Effector memory CD4-positive, alpha-beta T cell (primary cell): ENCODE results near the gene RYK.
"Not testable (repeated sequence)": the region's sequence is repeated elsewhere in the genome, so short reads cannot be mapped to it uniquely, and the experiment has no call there.

Experiments used
- DNase-seq, 3 donors: peaks; one replicate each; pipeline ENCODE4 v3.0.0-alpha.2; 2020
- H3K27ac ChIP-seq: 2 replicates; pipeline ENCODE4 v1.7.0; 2013; ENCODE audit warnings: mild to moderate bottlenecking, low read length, moderate library complexity; ENCODE audit not compliant: insufficient read depth, poor library complexity, severe bottlenecking
- H3K27me3 ChIP-seq: replicated peaks from 2 replicates; pipeline ENCODE4 v1.7.0; 2013; ENCODE audit warnings: mild to moderate bottlenecking, low read length; ENCODE audit not compliant: insufficient read depth, control insufficient read depth, poor library complexity, severe bottlenecking
- H3K36me3 ChIP-seq: 2 replicates; pipeline ENCODE4 v1.7.0; 2013; ENCODE audit warnings: mild to moderate bottlenecking, low read length, moderate library complexity; ENCODE audit not compliant: control insufficient read depth, insufficient read depth
- H3K4me1 ChIP-seq: 2 replicates; pipeline ENCODE4 v1.7.0; 2013; ENCODE audit warnings: low read length, mild to moderate bottlenecking; ENCODE audit not compliant: control insufficient read depth, insufficient read depth, poor library complexity, severe bottlenecking
- H3K4me3 ChIP-seq: 2 replicates; pipeline ENCODE4 v1.7.0; 2013; ENCODE audit warnings: low read length, low read depth, mild to moderate bottlenecking; ENCODE audit not compliant: insufficient read depth, poor library complexity, severe bottlenecking
- H3K9me3 ChIP-seq: 2 replicates; pipeline ENCODE4 v1.7.0; 2013; ENCODE audit warnings: mild to moderate bottlenecking, low read length, moderate library complexity; ENCODE audit not compliant: control insufficient read depth

Gene RYK

GRCh38 chr3:134224796-134225156 lies 25.9 kb downstream of the RYK start:
- not testable (repeated sequence) for H3K27ac ChIP-seq, H3K9me3 ChIP-seq, DNase-seq, H3K4me3 ChIP-seq, H3K36me3 ChIP-seq, H3K27me3 ChIP-seq, H3K4me1 ChIP-seq

GRCh38 chr3:134222835-134223234 lies 27.8 kb downstream of the RYK start:
- no peak for DNase-seq
- Histone ChIP-seq H3K4me1 (no peaks in the 10 kb centered on the region), H3K9me3 (no peaks in the 10 kb centered on the region), H3K4me3 (no peak overlapping the region), H3K27ac (no peak overlapping the region), H3K36me3 (no peaks in the 10 kb centered on the region), H3K27me3 (no peaks in the 10 kb centered on the region)

GRCh38 chr3:134216851-134217250 lies 33.8 kb downstream of the RYK start:
- no peaks in the 10 kb centered on the region for H3K36me3 ChIP-seq
- H3K9me3 ChIP-seq, result no peaks in the 10 kb centered on the region
- H3K27ac ChIP-seq, result no peak overlapping the region
- no peak overlapping the region for H3K4me3 ChIP-seq
- DNase-seq, result no peak
- H3K4me1 ChIP-seq, result no peaks in the 10 kb centered on the region
- no peaks in the 10 kb centered on the region for H3K27me3 ChIP-seq

GRCh38 chr3:134216191-134216764 lies 34.4 kb downstream of the RYK start:
- no peak for DNase-seq
- Histone ChIP-seq H3K9me3 (no peaks in the 10 kb centered on the region), H3K36me3 (peaks cover 2% of the 10 kb centered on the region), H3K27me3 (no peaks in the 10 kb centered on the region), H3K4me1 (no peaks in the 10 kb centered on the region), H3K4me3 (no peak overlapping the region), H3K27ac (no peak overlapping the region)

- Histone ChIP-seq H3K36me3 (peaks cover 12% of the 10 kb centered on the region), H3K4me1 (no peaks in the 10 kb centered on the region), H3K27ac (no peak overlapping the region), H3K27me3 (no peaks in the 10 kb centered on the region), H3K4me3 (no peak overlapping the region), H3K9me3 (no peaks in the 10 kb centered on the region)
- no peak for DNase-seq
Observed at GRCh38 chr3:134214239-134214638, 36.4 kb downstream of the RYK start.

DNA sequence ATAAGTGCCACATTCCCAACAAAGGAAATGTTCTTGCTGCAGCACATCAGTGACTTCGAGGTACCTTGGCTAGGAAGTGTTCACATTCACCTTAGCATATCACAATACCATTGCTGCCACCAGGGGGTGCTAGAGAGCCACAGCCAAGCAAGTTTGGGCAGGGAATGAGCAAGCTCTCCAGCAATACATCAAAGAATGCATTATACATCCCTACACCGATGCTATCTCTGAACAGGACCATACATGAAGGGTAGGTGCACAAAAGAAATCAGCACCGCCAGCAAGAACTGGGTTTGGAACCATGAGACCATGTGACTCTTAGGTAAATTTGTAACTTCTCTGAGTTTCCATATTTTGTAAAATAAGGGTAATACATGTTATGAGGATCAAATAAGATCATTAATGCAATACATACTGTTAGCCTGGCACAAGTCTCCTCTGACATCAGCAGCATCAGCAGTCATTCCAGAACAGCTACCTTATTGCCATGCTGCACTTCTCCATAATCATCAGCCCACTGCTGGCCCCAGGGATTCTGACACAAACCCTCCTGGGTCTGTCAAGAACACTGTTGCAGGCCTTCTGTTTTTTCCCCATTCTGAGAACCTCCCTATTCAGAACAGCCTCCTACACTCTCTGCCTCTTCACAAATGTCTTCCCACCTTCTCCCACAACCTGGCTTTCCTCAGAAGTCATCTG lies 37.5 kb downstream of the RYK start:
- no peak overlapping the region for H3K27ac ChIP-seq

GRCh38 chr3:134211797-134212196 lies 38.9 kb downstream of the RYK start:
- Histone ChIP-seq H3K9me3 (no peaks in the 10 kb centered on the region), H3K36me3 (peaks cover 23% of the 10 kb centered on the region), H3K27ac (no peak overlapping the region), H3K4me3 (no peak overlapping the region), H3K4me1 (no peaks in the 10 kb centered on the region), H3K27me3 (no peaks in the 10 kb centered on the region)
- no peak for DNase-seq

More for the DNA sequence above, 37.5 kb downstream of the RYK start:
- no peaks in the 10 kb centered on the region for H3K27me3 ChIP-seq
- H3K9me3 ChIP-seq, result no peaks in the 10 kb centered on the region
- H3K4me3 ChIP-seq, result no peak overlapping the region
- DNase-seq, result peak; percentile 58 to 79 (median 59)
- no peaks in the 10 kb centered on the region for H3K4me1 ChIP-seq
- H3K36me3 ChIP-seq, result peaks cover 20% of the 10 kb centered on the region

- DNase-seq, result no peak
Observed at GRCh38 chr3:134205451-134205850, 45.2 kb downstream of the RYK start.

DNA sequence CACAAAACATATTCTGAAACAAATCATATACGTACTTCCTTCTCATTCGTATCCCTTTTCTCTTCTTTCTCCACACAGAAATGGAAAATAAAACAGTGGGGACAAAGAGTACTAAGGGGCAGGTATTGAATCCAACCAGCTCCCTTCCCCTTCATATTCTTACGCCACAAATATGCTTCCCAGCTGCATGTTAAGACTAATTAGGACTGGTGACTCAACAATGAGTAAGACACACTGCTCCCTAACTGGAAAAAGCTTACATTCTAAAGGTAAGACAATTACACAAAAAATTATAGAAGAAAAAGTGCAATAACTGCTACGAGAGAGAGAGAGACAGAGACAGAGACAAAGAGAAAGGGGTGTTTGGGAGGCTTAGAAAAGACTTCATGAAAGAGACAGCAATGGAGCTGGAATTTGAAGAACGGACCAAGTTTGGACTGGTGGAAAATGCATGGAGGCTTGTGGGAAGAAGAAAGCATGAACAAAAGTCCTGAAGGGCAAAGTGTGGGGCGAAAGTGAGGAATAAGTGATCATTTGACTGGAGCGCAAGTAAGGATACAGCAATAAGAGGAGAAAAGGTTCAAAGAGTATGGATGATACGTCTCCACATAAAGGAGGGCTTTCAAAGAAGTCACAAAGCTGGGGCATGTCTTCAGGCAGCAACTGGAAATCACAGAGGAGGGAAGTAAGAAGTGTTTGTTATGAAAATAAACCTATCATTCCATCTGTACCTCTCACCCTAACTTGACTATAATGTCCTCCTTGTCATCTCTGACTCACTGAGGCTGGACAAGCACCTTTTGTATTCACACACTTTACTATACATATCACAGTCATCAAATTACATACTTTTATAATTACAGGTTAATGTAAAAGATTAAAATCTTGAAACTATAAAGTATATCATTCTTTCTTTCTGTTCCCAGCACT lies 49.2 kb downstream of the RYK start:
- Histone ChIP-seq H3K27me3 (no peaks in the 10 kb centered on the region), H3K4me3 (no peak overlapping the region), H3K36me3 (peaks cover 29% of the 10 kb centered on the region), H3K4me1 (no peaks in the 10 kb centered on the region), H3K27ac (no peak overlapping the region), H3K9me3 (no peaks in the 10 kb centered on the region)
- DNase-seq, result no peak

More at GRCh38 chr3:134205451-134205850, 45.2 kb downstream of the RYK start:
- no peaks in the 10 kb centered on the region for H3K27me3 ChIP-seq
- no peaks in the 10 kb centered on the region for H3K4me1 ChIP-seq
- H3K9me3 ChIP-seq, result no peaks in the 10 kb centered on the region
- no peak overlapping the region for H3K4me3 ChIP-seq
- H3K27ac ChIP-seq, result no peak overlapping the region
- peaks cover 30% of the 10 kb centered on the region for H3K36me3 ChIP-seq

DNA sequence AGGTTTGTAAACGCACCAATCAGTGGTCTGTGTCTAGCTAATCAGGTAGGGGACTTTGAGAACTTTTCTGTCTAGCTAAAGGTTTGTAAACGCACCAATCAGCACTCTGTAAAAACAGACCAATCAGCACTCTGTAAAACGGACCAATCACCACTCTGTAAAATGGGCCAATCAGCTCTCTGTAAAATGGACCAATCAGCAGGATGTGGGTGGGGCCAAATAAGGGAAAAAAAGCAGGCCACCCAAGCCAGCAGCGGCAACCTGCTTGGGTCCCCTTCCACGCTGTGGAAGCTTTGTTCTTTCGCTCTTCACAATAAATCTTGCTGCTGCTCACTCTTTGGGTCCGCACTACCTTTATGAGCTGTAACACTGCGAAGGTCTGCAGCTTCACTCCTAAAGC lies 50.8 kb downstream of the RYK start:
- not testable (repeated sequence) for DNase-seq, H3K9me3 ChIP-seq, H3K4me3 ChIP-seq, H3K4me1 ChIP-seq, H3K27me3 ChIP-seq, H3K27ac ChIP-seq
- H3K36me3 ChIP-seq, result peaks cover 33% of the 10 kb centered on the region
